Neuron (in vitro differentiated cells): ENCODE results near the gene CDKN2AIP.
"Not testable (repeated sequence)": the region's sequence is repeated elsewhere in the genome, so short reads cannot be mapped to it uniquely, and the experiment has no call there.

Source experiments
- H2AFZ ChIP-seq: one replicate; pipeline ENCODE4 v1.6.1; 2013; ENCODE audit warnings: low read depth, mild to moderate bottlenecking, inconsistent platforms, low read length, moderate library complexity
- H3K27me3 ChIP-seq: one replicate; pipeline ENCODE4 v1.6.1; 2013; ENCODE audit warnings: low read length; ENCODE audit not compliant: insufficient read depth
- H3K36me3 ChIP-seq: one replicate; pipeline ENCODE4 v1.6.1; 2013; ENCODE audit warnings: low read length; ENCODE audit not compliant: insufficient read depth
- H3K4me1 ChIP-seq: one replicate; pipeline ENCODE4 v1.6.1; 2013; ENCODE audit warnings: low read length; ENCODE audit not compliant: insufficient read depth
- H3K4me3 ChIP-seq: 2 replicates; pipeline ENCODE4 v1.5.1; 2013; ENCODE audit warnings: mild to moderate bottlenecking, low read length, moderate library complexity
- H3K9me3 ChIP-seq: one replicate; pipeline ENCODE4 v1.6.1; 2013; ENCODE audit warnings: low read length

Gene CDKN2AIP

DNA sequence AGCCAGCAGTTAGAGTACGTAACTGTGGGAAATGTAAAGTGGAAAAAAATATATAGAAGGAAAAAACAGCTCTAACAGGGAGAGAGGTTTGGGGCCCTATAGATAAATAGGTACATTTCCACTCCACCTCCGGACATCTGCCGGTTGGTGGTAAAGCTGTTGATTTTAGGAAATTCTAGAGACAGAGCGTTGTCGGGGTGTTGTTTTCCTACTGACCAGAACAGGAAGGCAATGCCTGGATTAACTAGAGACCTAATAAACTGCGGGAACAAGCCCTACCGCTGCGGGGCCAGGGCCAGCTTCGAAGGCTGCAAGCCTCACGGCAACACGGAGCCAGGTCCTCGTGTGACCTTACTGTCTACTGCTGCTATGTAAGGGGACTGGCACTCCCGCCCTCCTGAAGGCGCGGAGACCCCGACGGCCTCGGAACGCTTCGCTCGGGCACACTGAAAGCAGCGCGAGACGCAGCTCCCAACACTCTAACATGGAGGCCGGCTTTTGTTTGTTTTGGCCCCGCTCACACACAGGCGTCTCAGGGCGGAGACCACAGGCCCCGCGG lies 702 bp upstream of the CDKN2AIP start:
- peaks cover 17% of the 10 kb centered on the region for H3K4me1 ChIP-seq
- peaks cover 31% of the 10 kb centered on the region for H3K36me3 ChIP-seq

DNA sequence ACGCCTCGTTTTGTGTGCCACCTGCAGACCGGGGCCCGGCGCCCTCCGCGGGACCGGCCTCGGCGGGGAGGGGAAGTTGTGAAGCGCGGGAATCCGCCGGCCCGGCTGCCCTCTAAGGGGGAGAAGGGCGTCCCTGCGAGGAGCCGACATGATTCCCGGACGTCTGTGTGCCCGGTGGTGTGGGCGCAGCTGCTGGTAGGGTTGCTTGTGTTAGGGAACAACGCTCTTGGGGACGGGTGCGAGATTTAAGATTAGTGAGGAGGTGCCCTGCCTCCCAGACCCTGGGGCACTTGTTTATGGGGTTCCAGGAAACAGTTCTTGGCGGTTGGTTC lies 627 bp downstream of the CDKN2AIP start:
- Histone ChIP-seq H3K4me3 (peak overlapping the region; percentile 95), H3K36me3 (peaks cover 43% of the 10 kb centered on the region), H3K4me1 (peaks cover 17% of the 10 kb centered on the region), H2AFZ (peak overlapping the region; percentile 44), H3K27me3 (no peaks in the 10 kb centered on the region), H3K9me3 (no peaks in the 10 kb centered on the region)

More for the DNA sequence above, 702 bp upstream of the CDKN2AIP start:
- H3K9me3 ChIP-seq = no peaks in the 10 kb centered on the region
- H3K4me3 ChIP-seq = peak overlapping the region; percentile 95
- H3K27me3 ChIP-seq = no peaks in the 10 kb centered on the region
- H2AFZ ChIP-seq = peak overlapping the region; percentile 44

DNA sequence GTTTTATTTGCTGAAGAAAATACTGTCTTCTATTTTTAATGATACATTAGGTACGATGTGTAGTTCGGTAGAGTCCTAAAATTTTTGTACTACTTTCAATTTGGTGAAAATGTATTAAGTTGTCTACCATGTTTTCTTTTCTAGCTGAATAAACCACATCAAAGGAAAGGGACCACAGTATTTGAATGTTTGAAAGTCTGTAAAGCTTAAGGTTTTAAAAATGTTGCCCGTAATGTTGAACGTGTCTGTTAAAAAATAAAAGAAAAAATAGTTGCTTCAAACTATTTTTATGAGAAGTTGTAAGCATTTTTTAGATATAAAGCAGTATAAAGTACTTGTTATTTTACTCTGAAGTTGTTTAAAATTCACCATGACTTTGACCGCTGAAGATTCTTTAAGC lies 3.2 kb downstream of the CDKN2AIP start:
- H3K36me3 ChIP-seq = peaks cover 57% of the 10 kb centered on the region
- H3K4me3 ChIP-seq = no peak overlapping the region
- no peak overlapping the region for H2AFZ ChIP-seq
- no peaks in the 10 kb centered on the region for H3K9me3 ChIP-seq
- no peaks in the 10 kb centered on the region for H3K27me3 ChIP-seq
- H3K4me1 ChIP-seq = peaks cover 17% of the 10 kb centered on the region

DNA sequence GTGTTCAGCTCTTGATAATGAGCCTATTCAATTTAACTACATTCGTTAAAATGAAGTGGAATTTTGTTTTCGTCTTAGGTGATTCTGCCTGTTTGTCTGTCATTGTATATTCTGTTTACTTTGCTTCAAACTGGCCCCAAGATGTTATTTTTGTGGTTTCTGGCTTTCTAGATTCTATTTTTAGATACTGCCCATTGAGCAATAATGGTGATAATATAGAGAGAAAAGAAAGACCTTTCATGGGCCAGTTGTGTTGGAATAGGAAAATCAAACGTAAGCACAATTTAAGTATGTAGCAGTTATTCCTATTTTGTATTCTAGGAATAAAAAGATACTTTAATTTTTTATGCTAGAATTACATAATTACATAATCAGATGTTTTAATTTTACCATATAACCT lies 4.0 kb downstream of the CDKN2AIP start:
- Histone ChIP-seq H3K4me1 (peaks cover 14% of the 10 kb centered on the region), H3K9me3 (no peaks in the 10 kb centered on the region), H3K4me3 (no peak overlapping the region), H3K27me3 (no peaks in the 10 kb centered on the region), H2AFZ (no peak overlapping the region), H3K36me3 (peaks cover 63% of the 10 kb centered on the region)

DNA sequence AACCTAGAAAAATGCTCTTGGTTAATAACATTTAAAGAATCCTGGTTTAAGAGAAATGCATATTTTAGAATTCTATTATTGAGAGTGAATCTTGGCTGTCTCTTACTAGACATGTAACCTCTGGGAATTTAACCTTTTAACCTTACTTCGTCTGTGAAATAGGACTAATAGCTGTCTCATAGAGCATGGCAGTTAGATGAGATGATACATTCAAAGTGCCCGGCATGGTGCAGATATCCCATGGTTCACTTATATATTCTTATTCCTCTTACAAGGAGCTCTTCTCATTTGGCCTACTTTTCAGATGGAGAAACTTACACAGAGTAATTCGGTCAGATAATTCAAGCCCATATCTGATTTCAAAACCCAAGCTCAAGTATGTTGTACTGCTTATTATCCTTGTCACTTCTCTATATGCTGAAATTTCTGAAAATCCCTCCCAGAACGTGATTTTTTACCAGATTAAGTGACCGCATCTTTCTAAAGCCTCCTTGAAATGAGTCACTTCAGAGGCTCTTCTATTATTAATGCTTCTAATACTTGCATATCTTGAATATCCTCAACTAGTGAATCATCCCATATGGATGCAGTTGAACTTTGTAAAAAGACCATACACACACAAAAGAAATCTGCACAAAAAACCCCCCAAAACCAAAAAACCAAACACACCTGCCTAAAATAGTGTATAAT lies 4.9 kb downstream of the CDKN2AIP start:
- Histone ChIP-seq H3K4me3 (no peak overlapping the region), H3K9me3 (peaks cover 2% of the 10 kb centered on the region), H3K36me3 (peaks cover 63% of the 10 kb centered on the region), H3K4me1 (peaks cover 14% of the 10 kb centered on the region), H3K27me3 (no peaks in the 10 kb centered on the region), H2AFZ (no peak overlapping the region)

DNA sequence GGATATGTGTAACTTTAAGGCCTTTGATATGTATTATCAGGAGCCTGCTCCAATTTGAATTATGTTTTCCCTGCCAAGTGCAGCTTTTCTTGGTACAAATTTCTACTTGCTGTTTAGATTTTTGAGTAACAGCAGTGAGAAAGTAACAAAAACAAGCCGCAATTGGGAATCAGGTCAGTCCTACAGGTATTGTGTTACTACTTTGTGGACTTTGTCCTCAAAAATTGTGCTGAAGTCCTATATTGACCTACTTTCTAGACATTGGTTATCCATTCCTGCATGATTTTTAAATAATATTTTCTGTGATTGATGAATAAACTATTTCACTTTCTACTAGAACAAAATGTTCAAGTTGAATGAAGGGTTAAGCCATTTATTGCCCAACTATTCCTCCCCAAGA lies 5.7 kb downstream of the CDKN2AIP start:
- Histone ChIP-seq H3K36me3 (peaks cover 63% of the 10 kb centered on the region), H3K4me1 (peaks cover 14% of the 10 kb centered on the region), H3K27me3 (no peaks in the 10 kb centered on the region), H3K9me3 (peaks cover 2% of the 10 kb centered on the region), H3K4me3 (no peak overlapping the region), H2AFZ (no peak overlapping the region)

DNA sequence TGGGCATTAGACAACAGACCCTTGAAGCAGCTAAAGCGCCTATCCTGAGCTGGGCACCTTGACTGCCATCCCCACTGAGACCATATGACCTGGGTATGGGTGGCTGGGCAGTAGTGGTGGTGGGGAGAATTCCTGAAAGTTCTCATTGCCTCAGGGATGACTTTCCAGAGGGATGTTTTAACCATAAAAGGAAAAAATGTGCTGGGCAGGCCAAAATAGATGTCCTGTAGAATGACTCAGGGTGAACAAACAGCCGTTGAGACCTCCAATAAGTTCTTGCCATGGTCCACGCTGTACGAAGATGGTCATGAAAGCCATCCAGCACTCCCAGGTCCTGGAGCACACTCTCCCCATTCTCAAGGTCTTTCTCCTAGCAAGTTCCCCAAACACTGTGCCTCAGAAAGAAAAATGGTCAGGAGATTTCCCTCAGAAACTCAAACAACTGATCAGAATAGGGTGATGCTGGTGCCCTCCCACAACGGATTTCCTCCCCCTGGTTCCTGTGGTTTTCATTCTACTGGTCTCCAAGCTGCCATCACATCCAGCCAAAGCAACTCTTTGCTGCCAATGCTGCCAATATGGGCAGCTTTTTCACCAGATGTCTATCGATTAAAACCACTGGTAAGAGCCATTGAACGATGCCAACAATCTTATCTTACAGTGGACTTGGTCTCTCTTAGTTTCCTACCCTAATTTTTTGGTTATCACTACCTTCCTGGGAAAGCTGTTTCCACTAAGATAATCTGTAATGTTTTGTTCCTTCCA lies 11.2 kb downstream of the CDKN2AIP start:
- Histone ChIP-seq H3K4me1 (no peaks in the 10 kb centered on the region), H3K4me3 (no peak overlapping the region), H3K36me3 (peaks cover 16% of the 10 kb centered on the region)

DNA sequence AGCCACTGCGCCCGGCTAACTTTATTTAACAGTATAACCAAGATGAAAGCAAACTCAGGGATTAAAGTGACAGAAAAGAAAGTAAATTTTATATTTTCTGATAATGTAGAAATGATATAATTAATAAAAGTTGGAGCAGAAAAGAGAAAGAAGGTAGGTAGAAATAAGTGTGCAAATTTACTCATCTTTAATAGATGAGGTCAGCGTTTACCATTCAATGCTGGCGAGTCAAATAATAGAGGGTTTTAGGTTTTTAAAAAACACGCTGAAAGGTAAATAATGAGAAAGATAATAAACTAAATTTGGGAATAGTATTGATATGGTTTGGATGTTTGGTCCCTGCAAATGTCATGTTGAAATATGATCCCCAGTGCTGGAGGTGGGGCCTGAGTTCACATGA lies 13.6 kb downstream of the CDKN2AIP start:
- H3K27me3 ChIP-seq = no peaks in the 10 kb centered on the region
- no peaks in the 10 kb centered on the region for H3K4me1 ChIP-seq
- peaks cover 2% of the 10 kb centered on the region for H3K36me3 ChIP-seq
- no peak overlapping the region for H2AFZ ChIP-seq
- H3K4me3 ChIP-seq = no peak overlapping the region
- H3K9me3 ChIP-seq = peaks cover 2% of the 10 kb centered on the region

More for the DNA sequence above, 11.2 kb downstream of the CDKN2AIP start:
- Histone ChIP-seq H2AFZ (no peak overlapping the region), H3K9me3 (peaks cover 2% of the 10 kb centered on the region), H3K27me3 (no peaks in the 10 kb centered on the region)

DNA sequence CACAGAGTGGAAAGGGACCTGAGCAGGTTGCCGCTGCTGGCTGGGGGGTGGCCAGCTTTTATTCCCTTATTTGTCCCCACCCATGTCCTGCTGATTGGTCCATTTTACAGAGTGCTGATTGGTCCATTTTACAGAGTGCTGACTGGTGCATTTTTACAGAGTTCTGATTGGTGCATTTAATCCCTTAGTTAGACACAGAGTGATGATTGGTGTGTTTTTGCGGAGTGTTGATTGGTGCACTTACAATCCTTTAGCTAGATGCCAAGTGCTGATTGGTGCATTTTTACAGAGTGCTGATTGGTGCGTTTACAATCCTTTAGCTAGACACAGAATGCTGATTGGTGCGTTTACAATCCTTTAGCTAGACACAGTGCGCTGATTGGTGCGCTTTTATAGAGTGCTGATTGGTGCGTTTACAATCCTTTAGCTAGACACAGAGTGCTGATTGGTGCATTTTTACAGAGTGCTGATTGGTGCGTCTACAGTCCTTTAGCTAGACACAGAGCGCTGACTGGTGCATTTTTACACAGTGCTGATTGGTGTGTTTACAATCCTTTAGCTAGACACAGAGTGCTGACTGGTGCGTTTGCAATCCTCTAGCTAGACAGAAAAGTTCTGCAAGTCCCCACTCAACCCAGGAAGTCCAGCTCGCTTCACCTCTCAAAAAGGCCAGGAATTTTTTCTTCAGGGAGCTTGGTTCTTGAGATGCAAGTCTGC lies 19.6 kb downstream of the CDKN2AIP start:
- not testable (repeated sequence) for H3K4me3 ChIP-seq, H2AFZ ChIP-seq, H3K4me1 ChIP-seq, H3K27me3 ChIP-seq, H3K9me3 ChIP-seq, H3K36me3 ChIP-seq

DNA sequence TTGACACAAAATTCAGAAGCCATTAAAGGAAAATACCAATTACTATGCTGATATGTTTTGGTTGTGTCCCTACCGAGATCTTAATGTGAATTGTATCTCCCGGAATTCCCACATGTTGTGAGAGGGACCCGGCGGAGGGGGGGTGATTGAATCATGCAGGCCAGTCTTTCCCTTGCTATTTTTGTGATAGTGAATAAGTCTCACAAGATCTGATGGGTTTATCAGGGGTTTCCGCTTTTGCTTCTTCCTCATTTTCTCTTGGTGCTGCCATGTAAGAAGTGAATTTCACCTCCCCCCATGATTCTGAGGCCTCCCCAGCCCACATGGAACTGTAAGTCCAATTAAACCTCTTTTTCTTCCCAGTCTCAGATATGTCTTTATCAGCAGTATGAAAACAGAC lies 21.4 kb downstream of the CDKN2AIP start:
- not testable (repeated sequence) for H2AFZ ChIP-seq, H3K4me1 ChIP-seq

DNA sequence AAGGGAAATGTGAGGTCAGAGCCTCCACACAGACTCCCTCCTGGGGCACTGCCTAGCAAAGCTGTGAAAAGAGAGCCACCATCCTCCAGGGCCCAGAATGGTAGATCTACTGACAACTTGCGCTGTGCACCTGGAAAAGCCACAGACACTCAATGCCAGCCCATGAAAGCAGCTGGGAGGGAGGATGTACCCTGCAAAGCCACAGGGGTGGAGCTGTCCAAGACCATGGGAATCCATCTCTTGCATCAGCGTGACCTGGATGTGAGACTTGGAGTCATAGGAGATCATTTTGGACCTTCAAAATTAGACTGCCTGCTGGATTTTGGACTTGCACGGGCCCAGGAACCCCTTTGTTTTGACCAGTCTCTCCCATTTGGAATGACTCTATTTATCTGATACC lies 22.8 kb downstream of the CDKN2AIP start:
- no peaks in the 10 kb centered on the region for H3K27me3 ChIP-seq

More for the DNA sequence above, 21.4 kb downstream of the CDKN2AIP start:
- H3K27me3 ChIP-seq, H3K4me3 ChIP-seq, H3K9me3 ChIP-seq, H3K36me3 ChIP-seq: not testable (repeated sequence)

DNA sequence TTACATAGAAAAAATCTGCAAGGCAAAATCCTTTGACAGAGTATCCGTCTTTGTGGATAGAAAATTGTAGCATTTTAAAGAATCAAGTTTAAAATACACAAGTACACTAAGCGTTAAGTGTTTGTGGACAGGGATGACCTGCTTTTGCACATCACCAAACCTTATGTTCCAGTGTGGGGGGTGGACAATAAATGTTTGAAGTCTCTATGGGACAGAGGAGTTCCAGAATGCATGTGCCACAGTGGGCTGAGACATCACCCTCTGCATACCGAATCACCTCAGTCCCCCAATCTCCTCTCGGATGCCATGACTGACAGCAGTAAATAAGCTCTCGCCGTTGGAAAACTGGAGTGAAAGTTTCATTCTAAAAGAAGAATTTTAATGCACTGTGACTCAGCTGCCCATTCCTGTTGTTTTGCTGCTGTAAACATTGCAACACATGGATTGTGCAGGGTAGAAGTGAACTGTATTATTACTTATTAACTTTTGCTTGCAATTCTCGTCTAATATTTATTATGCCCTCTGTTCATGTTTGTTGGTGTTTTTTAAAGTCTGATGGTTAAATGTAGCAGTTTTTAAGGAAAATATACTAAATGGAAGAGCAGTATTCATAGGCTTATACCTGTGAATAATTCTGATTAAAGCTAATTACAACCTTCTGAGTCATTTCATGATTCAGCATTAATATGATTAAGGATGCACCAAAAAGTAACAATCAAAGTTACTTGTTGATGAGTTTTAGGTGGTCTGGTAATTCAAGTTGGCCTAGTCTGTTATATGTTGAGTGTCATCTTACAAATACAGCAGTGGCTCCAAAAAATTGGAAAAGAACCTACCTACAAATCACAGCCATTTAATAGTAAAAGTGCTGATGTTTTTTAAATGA lies 24.0 kb downstream of the CDKN2AIP start:
- Histone ChIP-seq H2AFZ (no peak overlapping the region), H3K4me3 (no peak overlapping the region), H3K27me3 (no peaks in the 10 kb centered on the region), H3K4me1 (no peaks in the 10 kb centered on the region), H3K9me3 (no peaks in the 10 kb centered on the region), H3K36me3 (no peaks in the 10 kb centered on the region)

More for the DNA sequence above, 22.8 kb downstream of the CDKN2AIP start:
- Histone ChIP-seq H3K4me3 (no peak overlapping the region), H3K4me1 (no peaks in the 10 kb centered on the region), H3K36me3 (no peaks in the 10 kb centered on the region), H3K9me3 (no peaks in the 10 kb centered on the region), H2AFZ (no peak overlapping the region)
